Measurements from ENCODE around the gene ADAM11. TPM values are rescaled to one million over a fixed set of nuclear protein-coding genes. Genes with fewer than 3 reads are reported as not detected.

ADAM11 gene
- total and polyA plus RNA-seq, 2 of the 13 experiments (the other 11 are each of a cell fraction or from before 2014, with no cell fraction given) = 0.38 to 0.91 TPM

DNA sequence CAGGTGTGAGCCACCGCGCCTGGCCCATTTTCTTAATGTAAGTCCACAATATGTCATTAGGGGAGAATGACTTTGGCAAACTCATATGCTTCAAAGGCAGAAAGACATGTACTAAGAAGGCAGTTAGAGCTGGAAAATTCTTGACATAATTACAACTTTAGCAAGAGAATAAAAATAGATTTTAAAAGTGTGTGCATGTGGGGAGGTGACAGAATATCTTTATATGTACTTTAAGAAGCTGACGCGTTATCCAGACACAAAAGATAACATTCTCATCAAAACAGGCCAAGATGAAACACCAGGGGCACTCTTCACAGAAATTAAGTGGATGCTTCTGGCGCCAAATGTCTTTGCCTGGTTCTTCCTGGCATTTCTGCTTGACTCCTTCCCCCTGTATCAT is 43.1 kb downstream of the ADAM11 start:
- no peak overlapping the region for H2AFZ ChIP-seq (ENCODE audit: low read length)
- H3K4me1 ChIP-seq (ENCODE audit: insufficient read depth, low read length) = peaks cover 10% of the 10 kb centered on the region; the same call in 1 of the 2 replicates
- H3K27ac ChIP-seq (ENCODE audit: extremely low read length, insufficient read depth, low read length) = no peak overlapping the region
- no peaks in the 10 kb centered on the region for H4K20me1 ChIP-seq (ENCODE audit: insufficient read depth, low read length)
- ChIA-PET POLR2A (no interaction called here), CTCF (ENCODE audit: low intra/inter-chr PET ratio, low total read pairs) (no interaction called here)
- no peak overlapping the region for H3K4me2 ChIP-seq (ENCODE audit: low read depth, low read length)
- DNase-seq (ENCODE audit: low spot score) (no peak), ATAC-seq (no peak), FAIRE-seq (no peak)
- H3K36me3 ChIP-seq (replicated peaks in 1 of 2; ENCODE audit: control insufficient read depth in 1 of 2, insufficient read depth in 2 of 2, low read length in 2 of 2) = peaks cover 0 to 3% of the 10 kb centered on the region in 2 experiments; a peak in 3 of 5 replicates
- H3K27me3 ChIP-seq (ENCODE audit: control insufficient read depth in 1 of 2, insufficient read depth in 2 of 2, low read length in 2 of 2) = no peaks in the 10 kb centered on the region; a peak in 1 of 5 replicates
- no peak overlapping the region for H3K9ac ChIP-seq (ENCODE audit: insufficient read depth, low read depth, low read length)
- intact Hi-C loops (cut with micrococcal nuclease; ENCODE audit: unreplicated experiment) = no loop called here
- no peaks in the 10 kb centered on the region for H3K9me3 ChIP-seq (ENCODE audit: low read length)
- WGBS (ENCODE audit: low lambda C conversion rate) = 91% methylated on average over 5 of the region's 5 CpGs
- TF ChIP-seq SP5 (CRISPR knock-in tag; IDR thresholded peaks at IDR 0.05; ENCODE audit: borderline replicate concordance, low read depth) (no peak), ZNF777 (CRISPR knock-in tag; IDR thresholded peaks at IDR 0.05) (no peak)
- H3K79me2 ChIP-seq (ENCODE audit: insufficient read depth, low read length) = no peaks in the 10 kb centered on the region
- no peak overlapping the region for H3K4me3 ChIP-seq (replicated peaks in 1 of 3; ENCODE audit: insufficient read depth in 1 of 3, low read depth in 2 of 3, low read length in 3 of 3)
- BruUV-seq (replicated peaks) = no TSS peak
- in situ Hi-C loops (cut with HindIII; ENCODE audit: extremely low pct_ligation_motif_present, low pct_unique_long_range_greater_than_20kb) = no loop called here

GRCh38 chr17:44804302-44805089 is 45.7 kb downstream of the ADAM11 start:
- intact Hi-C loops (cut with micrococcal nuclease; ENCODE audit: unreplicated experiment) = no loop called here
- BruUV-seq (replicated peaks) = no TSS peak

More at GRCh38 chr17:44804302-44805089, 45.7 kb downstream of the ADAM11 start:
- Histone ChIP-seq H2AFZ (ENCODE audit: low read length) (no peak overlapping the region), H3K36me3 (replicated peaks in 1 of 2; ENCODE audit: control insufficient read depth in 1 of 2, insufficient read depth in 2 of 2, low read length in 2 of 2) (peaks cover 0 to 3% of the 10 kb centered on the region in 2 experiments; a peak in 3 of 5 replicates), H3K9me3 (ENCODE audit: low read length) (no peaks in the 10 kb centered on the region), H3K4me2 (ENCODE audit: low read depth, low read length) (no peak overlapping the region), H3K9ac (ENCODE audit: insufficient read depth, low read depth, low read length) (no peak overlapping the region), H3K27ac (ENCODE audit: extremely low read length, insufficient read depth, low read length) (no peak overlapping the region), H4K20me1 (ENCODE audit: insufficient read depth, low read length) (no peaks in the 10 kb centered on the region), H3K4me1 (ENCODE audit: insufficient read depth, low read length) (no peaks in the 10 kb centered on the region), H3K4me3 (replicated peaks in 1 of 3; ENCODE audit: insufficient read depth in 1 of 3, low read depth in 2 of 3, low read length in 3 of 3) (no peak overlapping the region), H3K79me2 (ENCODE audit: insufficient read depth, low read length) (no peaks in the 10 kb centered on the region), H3K27me3 (ENCODE audit: control insufficient read depth in 1 of 2, insufficient read depth in 2 of 2, low read length in 2 of 2) (no peaks in the 10 kb centered on the region)
- FAIRE-seq (no peak), ATAC-seq (no peak), DNase-seq (ENCODE audit: low spot score) (no peak)
- ChIA-PET POLR2A (no interaction called here), CTCF (ENCODE audit: low intra/inter-chr PET ratio, low total read pairs) (interaction anchor here (1.1 kb wide), 1 partner anchor 11 kb away, joined by 4 read pairs; no protein-coding TSS in a partner anchor)
- no peak for TF ChIP-seq REPIN1 (CRISPR knock-in tag; IDR thresholded peaks at IDR 0.05; ENCODE audit: borderline replicate concordance, low read depth)
- in situ Hi-C loops (cut with HindIII; ENCODE audit: extremely low pct_ligation_motif_present, low pct_unique_long_range_greater_than_20kb) = no loop called here
- WGBS (ENCODE audit: low lambda C conversion rate) = 84% methylated on average over 10 of the region's 10 CpGs
